DMS114 treated with DMSO at 0.1 percent for 48 hours (cell line): Measurements from ENCODE around the gene AP5B1.
"Not testable (repeated sequence)": the region's sequence is repeated elsewhere in the genome, so short reads cannot be mapped to it uniquely, and the experiment has no call there.

Experiments
- DNase-seq: peaks from one replicate; lab custom pipeline; 2025; ENCODE audit not compliant: unreplicated experiment; lab: John Stamatoyannopoulos, UW

AP5B1 gene

DNA sequence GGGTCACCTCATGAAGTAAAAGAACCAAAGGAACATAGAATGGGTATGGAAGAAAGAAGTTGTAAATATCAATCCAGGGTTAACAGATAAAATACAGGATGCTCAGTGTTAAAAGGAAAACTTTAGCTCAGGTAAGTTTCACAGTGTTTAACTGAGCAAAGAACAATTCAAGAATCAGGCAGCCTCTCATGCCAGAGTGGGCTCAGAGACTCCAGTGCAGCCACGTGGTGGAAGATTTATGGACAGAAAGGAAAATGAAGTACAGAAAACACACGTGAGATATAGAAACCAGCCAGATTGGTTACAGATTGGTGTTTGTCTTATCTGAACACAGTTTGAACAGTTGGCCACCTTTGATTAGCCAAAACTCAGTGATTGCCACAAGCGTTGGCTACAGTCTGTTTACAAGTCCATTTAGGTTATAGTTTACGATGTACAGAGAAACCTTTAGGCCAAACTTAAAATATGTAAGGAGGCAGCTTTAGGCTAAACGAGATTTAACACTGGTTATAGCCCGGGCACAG is 9.1 kb downstream of the AP5B1 start:
- no peak for DNase-seq

- no peak for DNase-seq
Observed at GRCh38 chr11:65770951-65771567, 9.7 kb downstream of the AP5B1 start.

- DNase-seq = not testable (repeated sequence)
Observed at GRCh38 chr11:65767806-65768205, 13.0 kb downstream of the AP5B1 start.

DNA sequence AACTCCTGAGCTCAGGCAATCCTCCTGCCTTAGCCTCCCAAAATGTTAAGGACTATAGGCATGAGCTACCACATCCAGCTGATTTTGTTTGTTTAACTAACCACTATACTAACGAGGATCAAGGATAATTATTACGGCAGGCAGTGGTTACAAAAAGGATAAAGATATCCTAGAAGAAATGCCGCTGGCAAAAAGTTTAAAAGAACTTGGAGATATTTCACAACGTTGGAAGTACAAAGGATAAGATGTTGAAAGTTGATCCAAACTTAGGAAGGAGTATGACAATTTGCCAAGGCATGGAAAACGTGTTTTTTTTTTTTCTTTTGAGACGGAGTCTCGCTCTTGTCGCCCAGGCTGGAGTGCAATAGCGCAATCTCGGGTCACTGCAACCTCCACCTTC is 13.4 kb downstream of the AP5B1 start:
- DNase-seq = no peak

DNA sequence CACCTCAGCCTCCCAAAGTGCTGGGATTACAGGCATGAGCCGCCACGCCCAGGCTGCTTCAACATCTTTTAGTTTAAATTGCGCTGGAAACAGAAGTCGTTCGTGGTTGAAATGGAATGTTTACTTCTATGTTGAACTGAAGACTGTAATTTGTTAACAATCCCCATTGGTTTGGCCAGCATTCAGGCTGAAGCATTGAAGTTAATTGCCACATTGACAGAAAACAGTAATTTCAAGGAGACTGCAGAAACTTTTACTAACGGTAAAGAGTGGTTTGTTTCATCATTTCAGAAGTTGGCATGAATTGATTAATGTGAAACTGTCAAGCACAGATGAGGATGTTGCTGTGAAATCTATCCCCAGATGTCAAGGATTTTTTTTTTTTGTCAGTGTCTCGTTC is 14.2 kb downstream of the AP5B1 start:
- DNase-seq = no peak

- no peak for DNase-seq
Observed at GRCh38 chr11:65764434-65764833, 16.3 kb downstream of the AP5B1 start.

DNA sequence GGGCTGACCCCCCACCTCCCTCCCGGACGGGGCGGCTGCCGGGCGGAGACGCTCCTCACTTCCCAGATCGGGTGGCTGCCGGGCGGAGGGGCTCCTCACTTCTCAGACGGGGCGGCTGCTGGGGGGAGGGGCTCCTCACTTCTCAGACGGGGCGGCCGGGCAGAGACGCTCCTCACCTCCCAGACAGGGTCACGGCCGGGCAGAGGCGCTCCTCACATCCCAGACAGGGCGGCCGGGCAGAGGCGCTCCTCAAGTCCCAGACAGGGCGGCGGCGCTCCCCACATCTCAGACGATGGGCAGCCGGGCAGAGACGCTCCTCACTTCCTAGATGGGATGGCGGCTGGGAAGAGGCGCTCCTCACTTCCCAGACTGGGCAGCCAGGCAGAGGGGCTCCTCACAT is 18.0 kb downstream of the AP5B1 start:
- not testable (repeated sequence) for DNase-seq

DNA sequence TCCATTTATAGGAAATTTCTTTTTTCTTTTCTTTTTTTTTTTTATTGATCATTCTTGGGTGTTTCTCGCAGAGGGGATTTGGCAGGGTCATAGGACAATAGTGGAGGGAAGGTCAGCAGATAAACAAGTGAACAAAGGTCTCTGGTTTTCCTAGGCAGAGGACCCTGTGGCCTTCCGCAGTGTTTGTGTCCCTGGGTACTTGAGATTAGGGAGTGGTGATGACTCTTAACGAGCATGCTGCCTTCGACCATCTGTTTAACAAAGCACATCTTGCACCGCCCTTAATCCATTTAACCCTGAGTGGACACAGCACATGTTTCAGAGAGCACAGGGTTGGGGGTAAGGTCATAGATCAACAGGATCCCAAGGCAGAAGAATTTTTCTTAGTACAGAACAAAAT is 18.6 kb downstream of the AP5B1 start:
- not testable (repeated sequence) for DNase-seq

GRCh38 chr11:65745049-65745448 is 35.7 kb downstream of the AP5B1 start:
- no peak for DNase-seq

DNA sequence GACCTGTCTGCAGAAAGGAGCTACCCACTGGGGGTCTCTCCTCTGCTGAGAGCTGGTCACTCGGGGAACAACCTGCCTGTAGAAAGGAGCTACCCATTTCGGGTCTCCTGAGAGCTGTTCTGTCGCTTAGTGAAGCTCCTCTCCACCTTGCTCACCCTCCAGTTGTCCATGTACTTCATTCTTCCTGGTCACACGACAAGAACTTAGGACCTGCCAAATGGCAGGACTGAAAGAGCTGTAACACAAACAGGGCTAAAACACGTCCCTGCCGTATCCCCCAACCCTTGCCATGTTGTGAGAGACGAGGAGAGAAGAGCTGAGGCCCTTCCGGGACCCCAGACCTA is 36.1 kb downstream of the AP5B1 start:
- DNase-seq = no peak

DNA sequence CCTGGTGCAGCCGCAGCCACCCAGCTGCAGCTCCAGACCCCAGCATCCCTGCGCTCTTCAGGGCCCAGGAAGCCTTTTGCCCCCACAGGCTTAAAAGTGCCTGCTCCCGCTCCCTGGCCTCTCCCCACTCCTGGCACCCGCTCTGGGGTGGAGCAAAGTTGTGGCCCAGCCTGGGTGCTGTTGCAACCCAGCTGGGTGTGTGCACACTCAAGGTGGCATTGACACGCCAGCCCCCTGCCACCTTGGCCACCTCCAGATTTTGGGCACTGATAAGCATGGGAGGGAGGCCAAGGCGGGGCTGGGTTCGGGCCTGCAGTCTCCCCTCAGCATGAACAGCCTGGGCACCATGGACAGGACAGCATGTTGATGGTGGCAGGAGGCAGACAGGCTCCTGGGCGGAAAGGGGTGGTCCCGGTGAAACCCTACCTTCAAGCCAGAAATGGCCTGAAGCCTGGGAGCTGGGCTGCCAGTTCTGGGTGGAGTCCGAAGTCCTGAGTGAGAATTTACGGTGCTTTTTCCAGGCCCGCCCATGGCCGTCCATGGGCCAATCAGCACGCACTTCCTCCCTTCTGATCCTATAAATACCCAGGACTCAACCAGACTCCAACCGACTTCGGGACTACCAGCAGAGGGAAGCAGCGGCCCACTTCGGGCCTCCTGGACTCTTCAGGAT is 36.6 kb downstream of the AP5B1 start:
- DNase-seq = no peak

DNA sequence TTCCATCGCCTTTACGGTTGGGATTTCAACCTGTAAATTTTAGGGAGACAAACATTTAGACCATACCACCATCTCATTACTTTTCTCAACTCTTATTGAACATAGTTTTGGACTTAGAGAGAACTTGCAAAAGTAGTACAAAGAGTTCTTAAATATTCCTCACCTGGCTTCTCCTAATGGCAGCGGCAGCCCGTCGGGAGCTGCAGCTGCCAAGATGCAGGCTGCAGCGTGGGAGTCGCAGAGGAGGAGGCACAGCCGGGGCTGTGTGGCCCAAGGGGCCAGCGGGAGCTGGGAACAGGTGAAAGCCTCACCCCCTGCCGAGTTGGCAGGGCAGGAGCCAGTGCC is 37.1 kb downstream of the AP5B1 start:
- no peak for DNase-seq

DNA sequence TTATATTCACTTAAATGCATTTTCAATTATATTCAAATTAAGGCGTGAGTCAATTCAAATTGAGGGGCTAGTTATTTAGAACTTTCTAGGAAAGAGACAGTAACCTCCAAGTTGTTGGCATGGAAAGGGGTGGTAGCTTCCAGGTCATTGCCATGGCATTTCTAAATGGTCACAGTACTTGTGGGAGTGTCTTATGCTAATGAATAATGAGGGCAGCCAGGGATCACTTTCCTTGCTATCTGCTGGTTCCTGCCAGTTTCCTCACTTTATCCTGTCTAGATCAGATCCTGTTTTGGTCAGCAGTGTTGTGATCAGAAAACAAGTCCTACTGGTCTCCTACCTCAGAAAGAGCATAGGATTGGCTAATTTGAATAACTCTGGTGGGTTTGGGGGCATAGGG is 38.4 kb downstream of the AP5B1 start:
- no peak for DNase-seq

DNA sequence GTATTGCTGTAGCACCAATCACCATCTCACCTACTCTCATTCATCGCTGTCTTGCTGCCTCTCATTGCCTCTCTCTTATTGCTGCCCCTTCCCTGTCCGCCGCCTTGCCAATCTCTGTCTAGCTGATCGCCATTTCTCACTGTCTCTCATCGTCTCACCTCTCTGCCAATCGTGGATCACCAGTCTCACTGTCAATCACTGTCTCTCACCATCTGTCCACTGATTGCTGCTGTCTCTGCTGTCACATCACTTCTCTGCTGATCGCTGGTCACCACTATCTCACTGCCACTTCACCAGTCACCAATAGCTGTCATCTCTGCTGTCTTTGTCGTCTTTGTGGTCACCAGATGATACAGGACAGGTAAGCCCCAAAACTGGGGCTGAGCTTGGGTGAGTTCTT is 39.6 kb downstream of the AP5B1 start:
- DNase-seq = no peak

DNA sequence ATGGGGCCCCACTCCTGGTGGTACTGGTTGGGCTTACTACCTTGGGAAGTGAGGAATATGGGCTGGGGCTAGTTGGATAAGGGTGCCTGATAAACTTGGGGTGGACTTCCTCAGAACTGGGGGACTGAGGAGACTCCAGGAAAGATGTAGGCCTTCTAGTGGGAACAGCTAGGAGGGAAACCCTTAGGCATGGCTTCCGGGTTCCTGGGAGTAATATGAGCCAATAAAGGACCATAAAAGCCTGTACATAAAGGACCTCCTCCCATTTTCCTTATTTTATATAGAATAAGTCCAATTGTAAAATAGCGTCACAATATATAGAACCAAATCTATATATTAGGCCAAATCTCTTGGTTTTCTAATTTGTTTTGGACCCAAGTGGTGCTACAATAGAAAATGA is 41.8 kb downstream of the AP5B1 start:
- DNase-seq = no peak

- no peak for DNase-seq
Observed at GRCh38 chr11:65736810-65737209, 44.0 kb downstream of the AP5B1 start.

GRCh38 chr11:65735111-65735510 is 45.7 kb downstream of the AP5B1 start:
- not testable (repeated sequence) for DNase-seq

DNA sequence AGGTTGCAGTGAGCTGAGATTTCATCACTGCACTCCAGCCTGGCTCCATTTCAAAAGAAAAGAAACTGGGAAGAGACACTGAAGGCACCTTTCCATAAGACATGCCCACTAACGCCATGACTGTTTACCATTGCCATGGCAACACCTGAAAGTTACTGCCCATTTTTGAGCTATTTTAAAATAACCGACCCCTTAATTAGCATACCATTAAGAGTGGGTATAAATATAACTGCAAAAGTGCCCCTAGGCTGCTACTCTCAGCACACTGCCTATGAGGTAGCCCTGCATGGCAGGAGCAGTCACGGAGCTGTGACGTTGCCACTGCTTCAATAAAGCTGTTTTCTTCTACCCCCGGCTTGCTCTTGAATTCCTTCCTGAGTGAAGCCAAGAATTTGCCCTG is 50.3 kb downstream of the AP5B1 start:
- DNase-seq = no peak

DNA sequence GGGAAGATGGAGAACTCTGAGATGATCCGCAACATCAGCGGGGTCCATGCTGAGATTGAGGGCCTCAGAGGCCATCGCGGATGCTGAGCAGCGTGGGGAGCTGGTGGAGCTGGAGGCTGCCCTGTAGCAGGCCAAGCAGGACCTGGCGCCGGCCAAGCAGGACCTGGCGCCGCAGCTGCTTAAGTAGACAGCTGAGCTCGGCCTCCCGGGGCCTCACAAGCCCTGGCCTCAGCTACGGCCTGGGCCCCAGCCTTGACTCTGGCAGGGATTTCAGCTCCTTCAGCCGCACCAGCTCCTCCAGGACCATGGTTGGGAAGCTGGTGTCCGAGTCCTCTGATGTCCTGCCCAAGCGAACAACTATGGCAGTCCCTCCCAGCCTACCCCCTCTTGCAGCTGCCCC is 52.9 kb downstream of the AP5B1 start:
- DNase-seq = no peak

DNA sequence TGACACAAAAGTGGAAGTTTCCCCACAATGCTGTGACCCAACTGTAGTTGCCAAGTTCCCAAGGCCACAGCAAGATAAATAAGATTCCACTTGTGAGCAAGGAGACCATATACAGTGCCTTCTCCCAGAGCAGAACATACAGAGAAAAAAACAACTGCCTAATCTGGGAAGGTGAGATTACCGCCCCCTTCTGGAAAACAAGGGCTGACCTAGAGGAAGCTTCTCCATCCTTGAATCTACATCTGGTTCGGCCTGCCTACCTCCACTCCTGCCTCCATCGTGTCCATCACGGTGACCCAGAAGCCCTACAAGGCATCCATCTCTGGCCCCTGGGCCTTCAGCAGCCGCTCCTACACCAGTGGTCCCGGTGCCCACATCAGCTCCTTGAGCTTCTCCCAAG is 54.1 kb downstream of the AP5B1 start:
- DNase-seq = no peak
